Activated T-cell treated with anti-CD3 and anti-CD28 coated beads for 4 hours (primary cell): ENCODE results near the gene ANKLE1.
"Not testable (repeated sequence)": the region's sequence is repeated elsewhere in the genome, so short reads cannot be mapped to it uniquely, and the experiment has no call there.

Experiments
- DNase-seq: peaks from one replicate; pipeline ENCODE4 v3.0.0-alpha.2; 2020

Gene ANKLE1

DNA sequence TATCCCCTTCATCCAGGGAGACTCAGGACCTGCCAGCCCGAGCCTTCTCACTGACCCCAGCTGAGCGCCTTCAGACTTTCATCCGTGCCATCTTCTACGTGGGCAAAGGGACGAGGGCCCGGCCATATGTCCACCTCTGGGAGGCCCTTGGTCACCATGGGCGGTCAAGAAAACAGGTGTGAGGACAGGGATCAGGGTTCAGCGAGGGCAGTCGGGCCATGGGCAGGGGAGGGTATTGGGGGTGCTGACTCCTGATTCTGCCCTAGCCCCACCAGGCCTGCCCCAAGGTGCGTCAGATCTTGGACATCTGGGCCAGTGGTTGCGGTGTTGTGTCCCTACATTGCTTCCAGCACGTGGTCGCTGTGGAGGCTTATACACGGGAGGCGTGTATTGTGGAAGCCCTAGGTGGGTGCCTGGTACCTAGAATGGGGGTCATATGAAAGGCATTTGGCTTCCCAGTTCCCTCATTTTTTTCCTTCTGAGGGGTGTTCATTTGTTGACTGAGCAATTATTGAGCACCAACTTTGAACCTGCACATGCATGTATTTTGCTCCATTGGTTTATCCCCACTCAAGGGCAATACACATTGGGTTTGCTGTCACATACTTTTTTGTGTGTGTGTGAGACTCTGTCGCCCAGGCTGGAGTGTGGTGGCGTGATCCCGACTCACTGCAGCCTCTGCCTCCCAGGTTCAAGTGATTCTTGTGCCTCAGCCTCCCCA lies 3.9 kb downstream of the ANKLE1 start:
- DNase-seq, result no peak

DNA sequence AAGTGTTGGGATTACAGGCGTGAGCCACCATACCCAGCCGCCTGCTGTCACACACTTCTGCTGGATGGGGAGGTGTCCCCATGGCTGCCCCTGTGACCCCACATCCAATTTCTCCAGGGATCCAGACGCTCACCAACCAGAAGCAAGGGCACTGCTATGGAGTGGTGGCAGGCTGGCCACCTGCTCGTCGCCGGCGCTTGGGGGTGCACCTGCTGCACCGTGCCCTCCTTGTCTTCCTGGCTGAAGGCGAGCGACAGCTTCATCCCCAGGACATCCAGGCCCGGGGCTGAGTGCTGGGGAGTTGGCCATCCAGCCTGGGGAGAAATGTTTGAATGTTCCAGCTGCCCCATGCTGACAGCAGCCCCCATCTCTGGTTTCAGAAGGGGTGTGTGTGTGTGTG lies 4.6 kb downstream of the ANKLE1 start:
- DNase-seq, result no peak

DNA sequence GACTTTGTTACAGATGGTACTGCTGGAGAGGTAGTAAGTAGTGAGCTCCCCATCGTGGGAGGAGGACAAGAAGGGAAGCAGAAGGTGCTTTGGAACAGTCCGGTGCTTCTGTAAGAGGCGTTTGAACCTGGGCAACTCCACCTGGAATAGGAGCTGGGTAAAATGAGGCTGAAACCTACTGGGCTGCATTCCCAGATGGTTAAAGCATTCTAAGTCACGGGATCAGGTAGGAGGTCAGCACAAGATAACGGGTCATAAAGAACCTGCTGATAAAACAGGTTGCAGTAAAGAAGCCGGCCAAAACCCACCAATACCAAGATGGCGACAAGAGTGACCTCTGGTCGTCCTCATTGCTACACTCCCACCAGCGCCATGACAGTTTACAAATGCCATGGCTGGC lies 5.1 kb downstream of the ANKLE1 start:
- DNase-seq, result no peak

DNA sequence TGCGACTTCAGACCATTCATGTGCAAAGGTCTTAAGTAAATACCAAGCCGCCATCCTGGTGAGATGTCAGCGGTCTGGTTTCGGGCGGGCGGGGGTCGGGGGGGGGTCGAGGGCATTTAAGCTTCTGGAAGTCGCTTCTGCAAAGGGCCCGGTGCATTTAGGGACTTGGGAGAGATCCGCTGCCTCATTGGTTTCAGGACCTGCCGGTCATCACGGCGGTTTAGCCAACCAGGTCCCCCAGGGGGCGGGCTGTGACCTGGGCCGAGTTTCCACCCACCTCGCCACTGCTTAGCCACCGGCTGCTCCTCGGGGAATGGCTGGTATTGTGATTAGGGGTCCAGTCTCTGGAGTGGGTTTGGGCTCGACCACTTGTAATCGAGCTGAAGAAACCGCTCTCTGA lies 7.8 kb downstream of the ANKLE1 start:
- peak; percentile 18 for DNase-seq

- DNase-seq, result peak; percentile 75
Observed at GRCh38 chr19:17292301-17293074, 10.8 kb downstream of the ANKLE1 start.

- no peak for DNase-seq
Observed at GRCh38 chr19:17293605-17294004, 11.9 kb downstream of the ANKLE1 start.

DNA sequence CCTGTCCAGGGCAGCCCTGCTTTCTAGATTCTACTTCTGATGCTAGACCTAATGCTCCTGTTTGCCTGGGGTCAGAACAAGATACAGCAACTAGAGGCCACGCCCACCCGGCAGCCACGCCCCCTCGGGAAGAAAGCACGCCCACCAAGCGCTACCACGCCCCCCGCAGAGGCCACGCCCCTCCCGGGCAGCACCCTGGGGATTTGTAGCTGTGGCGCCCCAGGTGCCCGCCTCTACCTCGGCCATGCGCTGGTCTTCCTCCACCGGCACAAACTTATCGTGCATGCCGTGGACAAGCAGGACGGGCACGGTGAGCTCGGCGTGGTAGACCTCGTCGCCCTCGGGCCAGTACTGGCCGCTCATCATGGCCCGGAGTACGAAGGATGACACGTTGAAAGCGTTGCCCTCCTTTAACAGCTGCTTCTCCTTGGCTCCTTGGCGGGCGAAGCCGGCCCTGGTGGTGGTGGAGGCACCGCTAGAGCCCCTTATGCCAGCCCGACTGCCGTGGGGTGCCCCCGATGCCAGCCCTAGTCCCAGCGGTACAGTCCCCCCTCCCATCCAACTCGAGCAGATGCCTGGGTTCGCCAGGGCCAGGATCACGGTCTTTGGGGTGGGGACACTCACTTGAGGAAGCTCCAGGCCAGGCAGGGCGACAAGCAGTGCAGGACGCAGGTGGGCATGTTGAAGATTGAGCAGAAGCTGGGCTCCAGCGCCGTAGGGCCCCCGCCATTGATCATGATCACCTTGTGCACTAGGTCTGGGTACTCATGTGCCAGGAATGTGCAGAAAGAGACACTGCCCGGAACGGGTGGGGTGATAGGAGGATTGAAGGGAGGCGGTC lies 12.6 kb downstream of the ANKLE1 start:
- DNase-seq, result peak; percentile 33

- not testable (repeated sequence) for DNase-seq
Observed at GRCh38 chr19:17295551-17295950, 13.8 kb downstream of the ANKLE1 start.

- DNase-seq, result no peak
Observed at GRCh38 chr19:17296273-17296672, 14.6 kb downstream of the ANKLE1 start.

DNA sequence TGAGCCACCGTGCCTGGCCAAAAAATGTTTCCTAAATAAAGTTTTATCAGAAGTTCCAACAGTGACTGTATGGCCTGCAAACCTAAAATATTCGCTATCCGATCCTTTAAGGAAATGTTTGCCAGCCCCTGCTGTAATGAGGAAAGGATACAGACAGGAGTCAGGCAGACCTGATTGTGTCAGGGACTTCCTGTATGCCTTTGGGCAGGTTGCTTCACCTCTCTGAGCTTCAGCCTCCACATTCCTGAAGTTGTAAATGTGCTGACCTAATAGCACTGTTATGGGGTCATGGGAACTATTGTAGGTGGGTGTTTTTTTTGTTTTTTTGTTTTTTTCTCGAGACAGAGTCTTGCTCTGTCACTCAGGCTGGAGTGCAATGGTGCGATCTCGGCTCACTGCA lies 15.3 kb downstream of the ANKLE1 start:
- DNase-seq, result no peak

DNA sequence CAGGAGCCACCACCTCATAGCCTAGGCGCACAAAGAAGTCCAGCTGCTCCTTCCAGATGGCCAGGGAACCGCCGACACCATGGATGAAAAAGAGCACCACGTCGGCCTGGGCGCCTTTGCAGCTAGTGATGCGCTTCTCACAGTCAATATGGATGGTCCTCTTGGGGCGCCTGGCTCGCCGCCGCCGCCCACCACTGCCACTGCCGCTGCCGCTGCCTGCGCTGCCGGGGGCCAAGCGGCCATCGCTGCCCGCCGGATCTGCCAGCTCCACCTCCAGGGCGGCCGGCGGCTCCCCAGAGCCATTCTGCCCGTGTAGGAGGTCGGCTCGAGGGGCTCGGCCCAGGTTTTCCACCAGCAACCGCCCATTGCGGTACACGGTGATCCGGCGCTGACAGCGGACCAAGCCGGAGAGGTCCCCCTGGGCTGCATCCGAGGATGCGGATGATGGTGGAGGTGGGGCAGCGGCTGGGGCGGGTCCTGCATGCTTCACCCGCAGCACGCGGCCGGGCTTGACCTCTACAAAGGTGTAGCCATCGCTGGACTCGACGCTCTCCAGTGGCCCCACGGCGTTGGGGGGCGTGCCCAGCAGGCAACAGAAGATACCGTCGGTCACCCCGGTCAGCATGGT lies 19.4 kb downstream of the ANKLE1 start:
- no peak for DNase-seq

GRCh38 chr19:17302391-17303166 lies 20.9 kb downstream of the ANKLE1 start:
- DNase-seq, result peak; percentile 34

DNA sequence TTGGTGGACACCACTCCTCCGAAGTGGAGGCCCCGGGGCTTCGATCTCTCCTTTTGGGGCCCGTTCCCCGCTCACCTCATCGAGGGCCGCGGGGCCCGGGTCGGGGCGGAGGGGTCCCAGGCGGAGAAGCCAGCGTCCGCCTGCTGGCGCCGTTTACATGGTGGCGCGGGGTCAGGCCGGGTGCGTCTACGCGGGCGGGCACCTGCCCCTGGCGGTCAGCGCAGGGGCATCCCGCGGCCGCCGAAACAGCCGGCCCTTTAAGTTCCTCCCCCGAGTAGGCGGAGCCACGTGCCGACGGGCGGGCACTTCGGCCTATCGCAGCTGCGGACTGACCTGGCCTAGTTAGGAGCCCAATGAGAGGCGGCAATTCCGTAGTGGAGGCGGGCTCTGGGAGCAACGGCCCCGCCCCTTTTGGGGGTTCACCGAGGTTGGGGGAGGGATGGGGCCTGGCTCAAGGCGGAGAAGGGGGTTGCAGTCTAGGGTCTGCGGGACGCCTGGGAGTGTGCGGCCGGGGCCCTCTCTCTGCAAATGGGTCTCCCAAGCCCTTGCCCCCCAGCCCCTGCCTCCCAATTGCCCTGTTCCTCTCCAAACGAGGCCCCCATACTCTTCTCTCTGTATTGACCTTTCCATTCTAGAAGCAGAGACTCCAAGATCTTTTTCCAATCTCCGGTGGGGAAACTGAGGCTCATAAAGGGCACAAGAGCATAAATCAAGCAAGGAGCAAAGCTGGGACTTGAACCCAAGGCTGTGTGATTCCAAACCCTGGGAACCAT lies 21.7 kb downstream of the ANKLE1 start, which contains the start of gene ABHD8:
Gene ABHD8 (minus strand): TSS at position 259 of the 773 bp plus-strand sequence. CDS start 1,809 bp downstream, outside the sequence.
- peak; percentile 88 for DNase-seq

- no peak for DNase-seq
Observed at GRCh38 chr19:17303940-17304267, 22.2 kb downstream of the ANKLE1 start.

DNA sequence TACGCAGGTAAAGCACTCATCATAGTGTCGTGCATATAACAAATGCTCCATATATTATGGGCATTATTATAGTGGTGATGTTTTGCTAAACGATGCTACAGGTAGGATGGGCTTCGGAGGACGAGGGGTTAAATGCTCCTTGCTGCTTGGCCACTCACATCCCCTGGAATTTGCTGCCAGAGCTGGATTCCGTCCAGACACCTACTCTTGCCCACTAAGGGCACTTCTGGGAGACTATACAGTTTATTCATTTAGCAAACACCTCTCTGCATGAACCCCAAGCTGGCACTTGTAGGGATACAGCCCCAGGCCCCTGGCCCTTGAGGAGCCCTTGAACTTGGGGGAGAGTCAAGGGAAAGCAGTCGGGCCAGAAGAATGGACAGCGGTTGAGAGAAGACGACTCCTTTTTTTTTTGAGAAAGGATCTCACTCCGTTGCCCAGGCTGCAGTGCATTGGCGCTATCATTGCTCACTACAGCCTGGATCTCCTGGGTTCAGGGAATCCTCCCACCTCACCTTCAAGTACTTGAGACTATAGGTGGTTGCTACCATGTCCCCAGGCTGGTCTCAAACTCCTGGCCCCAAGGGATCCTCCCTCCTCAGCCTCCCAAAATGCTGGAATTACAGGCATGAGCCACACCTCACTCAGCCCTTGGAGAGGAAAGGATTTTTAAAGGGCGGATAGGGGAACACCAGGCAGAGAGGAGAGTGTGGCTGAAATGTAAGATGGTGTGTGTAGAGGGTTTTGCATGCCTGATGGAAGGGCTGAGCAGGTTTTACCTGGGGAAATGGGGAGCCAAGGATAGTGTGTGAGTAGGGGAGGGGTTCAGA lies 22.9 kb downstream of the ANKLE1 start:
- no peak for DNase-seq

DNA sequence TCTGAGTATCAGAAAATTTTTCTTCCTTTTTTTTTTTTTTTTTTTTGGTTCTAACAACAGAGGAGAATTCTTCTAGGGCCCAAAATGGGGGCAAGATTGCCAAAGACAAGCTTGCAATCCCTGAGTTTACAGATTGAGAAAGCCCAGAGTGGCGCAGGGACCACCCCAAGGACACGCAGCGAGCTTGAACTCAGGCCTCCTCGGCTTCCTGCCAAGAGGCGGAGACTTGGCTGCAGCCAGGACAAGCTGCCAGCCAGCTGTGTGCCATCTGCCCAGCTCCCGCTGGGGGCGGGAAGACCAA lies 23.5 kb downstream of the ANKLE1 start:
- DNase-seq, result no peak

- DNase-seq, result peak; percentile 83
Observed at GRCh38 chr19:17305517-17306284, 24.0 kb downstream of the ANKLE1 start, which contains the start of gene MRPL34. Gene MRPL34, plus strand, starts transcription at chr19:17305872. Its CDS starts 21 bp downstream, at chr19:17305893.

DNA sequence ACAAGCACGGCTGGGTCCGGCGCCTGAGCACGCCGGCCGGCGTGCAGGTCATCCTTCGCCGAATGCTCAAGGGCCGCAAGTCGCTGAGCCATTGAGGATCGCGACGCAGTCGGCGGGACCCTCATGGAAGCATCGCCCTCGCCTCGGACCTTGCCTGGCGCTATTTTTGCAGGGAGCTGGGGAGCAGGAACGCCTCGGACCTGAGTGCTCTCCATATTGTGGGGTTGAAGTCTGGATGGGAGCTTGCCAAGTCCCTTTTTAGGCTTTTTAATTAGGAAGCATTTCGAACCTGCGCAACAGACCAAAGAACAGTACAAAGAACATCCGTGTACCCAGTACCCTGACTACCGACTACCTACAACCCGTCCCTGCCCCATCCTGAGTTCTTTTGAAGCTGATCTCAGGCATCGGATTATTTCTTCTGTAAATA lies 24.6 kb downstream of the ANKLE1 start:
- DNase-seq, result no peak

- DNase-seq, result no peak
Observed at GRCh38 chr19:17307876-17308377, 26.2 kb downstream of the ANKLE1 start.
